ENCODE measurements around the gene RAD51B. TPM values are rescaled to one million over a fixed set of nuclear protein-coding genes. Genes with fewer than 3 reads are reported as not detected.

Gene RAD51B
- total and polyA plus RNA-seq, 2 of the 13 experiments (the other 11 are each of a cell fraction or from before 2014, with no cell fraction given), result 7.0 to 9.5 TPM

GRCh38 chr14:68518761-68519670, 699.4 kb downstream of the RAD51B start (continued):
- TF ChIP-seq ZFP82 (CRISPR knock-in tag; IDR thresholded peaks at IDR 0.05; ENCODE audit: borderline replicate concordance) (0 out of 2 replicates have a peak, but pooled peaks have one; percentile 40), BCL6 (CRISPR knock-in tag; IDR thresholded peaks at IDR 0.05) (peak; percentile 92), MTA3 (CRISPR knock-in tag; IDR thresholded peaks at IDR 0.05) (no peak), PHF21A (CRISPR knock-in tag; IDR thresholded peaks at IDR 0.05) (peak; percentile 58; the same call in 1 of the 2 replicates)

GRCh38 chr14:68519671-68520187, 700.1 kb downstream of the RAD51B start:
- Histone ChIP-seq H3K27ac (ENCODE audit: extremely low read length, insufficient read depth, low read length) (no peak overlapping the region), H2AFZ (ENCODE audit: low read length) (no peak overlapping the region), H3K79me2 (ENCODE audit: insufficient read depth, low read length) (no peaks in the 10 kb centered on the region), H3K9me3 (ENCODE audit: low read length) (no peaks in the 10 kb centered on the region), H3K9ac (ENCODE audit: insufficient read depth, low read depth, low read length) (no peak overlapping the region), H3K4me2 (ENCODE audit: low read depth, low read length) (no peak overlapping the region), H3K4me1 (ENCODE audit: insufficient read depth, low read length) (peaks cover 69% of the 10 kb centered on the region), H3K27me3 (ENCODE audit: control insufficient read depth in 1 of 2, insufficient read depth in 2 of 2, low read length in 2 of 2) (no peaks in the 10 kb centered on the region), H3K4me3 (replicated peaks in 1 of 3; ENCODE audit: insufficient read depth in 1 of 3, low read depth in 2 of 3, low read length in 3 of 3) (no peak overlapping the region), H4K20me1 (ENCODE audit: insufficient read depth, low read length) (no peaks in the 10 kb centered on the region), H3K36me3 (replicated peaks in 1 of 2; ENCODE audit: control insufficient read depth in 1 of 2, insufficient read depth in 2 of 2, low read length in 2 of 2) (no peaks in the 10 kb centered on the region)
- DNase-seq (ENCODE audit: low spot score) (no peak), FAIRE-seq (no peak), ATAC-seq (no peak)
- ChIA-PET CTCF (ENCODE audit: low intra/inter-chr PET ratio, low total read pairs) (no interaction called here), POLR2A (interaction anchor here (1.4 kb wide), 1 partner anchor 46 kb away, joined by 4 read pairs; no protein-coding TSS in a partner anchor)
- BruUV-seq (replicated peaks), result no TSS peak
- TF ChIP-seq, protein P1, sequence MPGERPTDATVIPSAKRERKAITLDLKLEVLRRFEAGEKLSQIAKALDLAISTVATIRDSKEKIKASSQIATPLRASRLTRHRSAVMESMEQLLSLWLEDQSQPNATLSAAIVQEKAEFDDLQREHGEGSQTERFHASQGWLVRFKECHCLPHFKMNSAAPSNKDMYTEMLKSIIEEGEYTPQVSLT (CRISPR knock-in tag; IDR thresholded peaks at IDR 0.05; ENCODE audit: borderline replicate concordance, low read depth), result no peak
- no peak for TF ChIP-seq KDM5B (CRISPR knock-in tag; IDR thresholded peaks at IDR 0.05; ENCODE audit: borderline replicate concordance)
- TF ChIP-seq ZNF430 (CRISPR knock-in tag; IDR thresholded peaks at IDR 0.05), result no peak
- no peak for TF ChIP-seq TBX2 (CRISPR knock-in tag; IDR thresholded peaks at IDR 0.05; ENCODE audit: borderline replicate concordance)
- no peak for TF ChIP-seq STAT5B (CRISPR knock-in tag; IDR thresholded peaks at IDR 0.05)
- TF ChIP-seq ZNF501 (CRISPR knock-in tag; IDR thresholded peaks at IDR 0.05), result no peak
- no peak for TF ChIP-seq ZNF329 (CRISPR knock-in tag; IDR thresholded peaks at IDR 0.05; ENCODE audit: low read depth)
- TF ChIP-seq, protein P2, sequence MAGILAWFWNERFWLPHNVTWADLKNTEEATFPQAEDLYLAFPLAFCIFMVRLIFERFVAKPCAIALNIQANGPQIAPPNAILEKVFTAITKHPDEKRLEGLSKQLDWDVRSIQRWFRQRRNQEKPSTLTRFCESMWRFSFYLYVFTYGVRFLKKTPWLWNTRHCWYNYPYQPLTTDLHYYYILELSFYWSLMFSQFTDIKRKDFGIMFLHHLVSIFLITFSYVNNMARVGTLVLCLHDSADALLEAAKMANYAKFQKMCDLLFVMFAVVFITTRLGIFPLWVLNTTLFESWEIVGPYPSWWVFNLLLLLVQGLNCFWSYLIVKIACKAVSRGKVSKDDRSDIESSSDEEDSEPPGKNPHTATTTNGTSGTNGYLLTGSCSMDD (CRISPR knock-in tag; IDR thresholded peaks at IDR 0.05), result no peak
- TF ChIP-seq HOXA7 (CRISPR knock-in tag; IDR thresholded peaks at IDR 0.05), result no peak
- TF ChIP-seq MLLT10 (CRISPR knock-in tag; IDR thresholded peaks at IDR 0.05), result no peak
- TF ChIP-seq AHR (CRISPR knock-in tag; IDR thresholded peaks at IDR 0.05), result no peak
- TF ChIP-seq, protein P3, sequence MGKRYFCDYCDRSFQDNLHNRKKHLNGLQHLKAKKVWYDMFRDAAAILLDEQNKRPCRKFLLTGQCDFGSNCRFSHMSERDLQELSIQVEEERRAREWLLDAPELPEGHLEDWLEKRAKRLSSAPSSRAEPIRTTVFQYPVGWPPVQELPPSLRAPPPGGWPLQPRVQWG (CRISPR knock-in tag; IDR thresholded peaks at IDR 0.05; ENCODE audit: borderline replicate concordance, low read depth), result no peak
- WGBS (ENCODE audit: low lambda C conversion rate), result 74% methylated on average over 5 of the region's 5 CpGs
- intact Hi-C loops (cut with micrococcal nuclease; ENCODE audit: unreplicated experiment) (loop anchor here (5.0 kb wide), 2 partner anchors 57 to 58 kb away; no protein-coding TSS in a partner anchor), in situ Hi-C loops (cut with HindIII; ENCODE audit: extremely low pct_ligation_motif_present, low pct_unique_long_range_greater_than_20kb) (no loop called here)

Measured in HepG2 (cell line).